Adipocyte (in vitro differentiated cells): ENCODE results near the gene TMEM63B.

Experiments
- DNase-seq: peaks from one replicate; pipeline ENCODE4 v3.0.0-alpha.2; 2015; ENCODE audit warnings: low read depth
- H3K27me3 ChIP-seq: replicated peaks from 2 replicates; pipeline ENCODE4 v1.7.0; 2013; ENCODE audit warnings: mild to moderate bottlenecking, low read length, moderate library complexity; ENCODE audit not compliant: control insufficient read depth, insufficient read depth
- H3K36me3 ChIP-seq: 2 replicates; pipeline ENCODE4 v1.7.0; 2013; ENCODE audit warnings: low read length, mild to moderate bottlenecking, moderate library complexity; ENCODE audit not compliant: control insufficient read depth, insufficient read depth, severe bottlenecking
- H3K4me1 ChIP-seq: 2 replicates; pipeline ENCODE4 v1.7.0; 2013; ENCODE audit warnings: mild to moderate bottlenecking, low read length, moderate library complexity; ENCODE audit not compliant: control insufficient read depth, insufficient read depth
- H3K4me3 ChIP-seq: 2 replicates; pipeline ENCODE4 v1.7.0; 2013; ENCODE audit warnings: mild to moderate bottlenecking, low read length, moderate library complexity
- H3K9ac ChIP-seq: 2 replicates; pipeline ENCODE4 v1.7.0; 2013; ENCODE audit warnings: mild to moderate bottlenecking, low read length, moderate library complexity
- H3K9me3 ChIP-seq: 2 replicates; pipeline ENCODE4 v1.7.0; 2013; ENCODE audit warnings: mild to moderate bottlenecking, low read length, moderate library complexity; ENCODE audit not compliant: control insufficient read depth

TMEM63B gene

DNA sequence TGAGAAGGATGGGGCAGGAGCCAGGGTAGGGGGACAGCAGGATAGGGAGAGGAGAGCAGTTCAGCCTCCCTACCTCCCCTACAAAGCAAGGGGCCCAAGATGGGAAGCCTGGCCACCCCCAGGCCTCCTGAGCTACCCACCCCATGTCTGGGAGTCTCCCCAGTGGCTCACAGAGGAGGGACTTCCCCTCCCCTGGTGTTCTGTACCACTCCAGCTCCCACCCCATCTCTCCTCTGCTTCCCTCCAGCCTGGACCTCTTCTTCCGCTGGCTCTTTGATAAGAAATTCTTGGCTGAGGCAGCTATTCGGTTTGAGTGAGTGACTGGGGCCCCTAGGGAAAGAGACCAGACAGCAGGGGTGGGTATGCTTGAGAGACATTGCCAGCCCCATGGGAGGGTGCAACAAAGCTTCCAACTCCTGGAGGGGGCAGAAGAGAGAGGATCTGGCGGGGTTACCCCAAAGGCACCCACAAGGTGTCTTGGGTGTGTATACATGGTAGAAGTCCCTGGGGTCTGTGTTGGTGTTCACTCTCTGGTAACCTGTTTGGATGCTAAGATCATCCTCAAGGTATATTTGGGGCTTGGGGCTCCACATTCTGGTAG, 23.1 kb downstream of the TMEM63B start:
- H3K36me3 ChIP-seq = peaks cover 44% of the 10 kb centered on the region
- no peaks in the 10 kb centered on the region for H3K27me3 ChIP-seq
- no peaks in the 10 kb centered on the region for H3K4me1 ChIP-seq
- H3K9ac ChIP-seq = no peak overlapping the region
- no peak for DNase-seq
- no peak overlapping the region for H3K4me3 ChIP-seq
- H3K9me3 ChIP-seq = no peaks in the 10 kb centered on the region

DNA sequence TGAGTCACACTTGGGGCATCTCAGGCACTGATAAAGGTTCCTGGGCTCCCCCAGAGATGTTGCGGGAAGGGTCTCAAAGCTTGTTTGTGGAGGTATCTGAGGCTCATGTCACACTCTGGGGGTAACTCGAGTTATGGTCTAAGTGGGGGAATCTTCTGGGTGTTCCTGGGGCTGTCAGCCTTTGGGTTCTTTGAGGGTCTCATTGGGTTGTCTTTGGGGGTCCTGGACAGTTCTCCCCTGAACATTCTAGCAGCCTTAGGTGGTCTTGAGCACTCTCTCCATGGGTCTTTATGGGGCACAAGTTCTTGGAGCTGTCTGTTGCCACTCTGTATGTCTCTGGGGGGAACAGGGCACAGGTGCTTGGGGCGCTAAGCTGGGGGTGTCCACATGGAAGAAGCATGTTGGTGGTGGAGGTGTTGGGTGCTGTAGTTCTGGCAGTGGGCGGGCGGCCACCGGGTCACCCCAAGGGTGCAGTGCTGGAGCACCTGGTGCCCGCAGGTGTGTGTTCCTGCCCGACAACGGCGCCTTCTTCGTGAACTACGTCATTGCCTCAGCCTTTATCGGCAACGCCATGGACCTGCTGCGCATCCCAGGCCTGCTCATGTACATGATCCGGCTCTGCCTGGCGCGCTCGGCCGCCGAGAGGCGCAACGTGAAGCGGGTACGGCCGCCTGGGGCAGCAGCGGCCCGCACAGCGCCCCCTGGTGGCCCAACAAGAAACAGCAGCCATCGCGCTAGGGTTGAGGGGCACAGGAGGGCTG, 24.2 kb downstream of the TMEM63B start:
- no peaks in the 10 kb centered on the region for H3K9me3 ChIP-seq
- no peak overlapping the region for H3K4me3 ChIP-seq

DNA sequence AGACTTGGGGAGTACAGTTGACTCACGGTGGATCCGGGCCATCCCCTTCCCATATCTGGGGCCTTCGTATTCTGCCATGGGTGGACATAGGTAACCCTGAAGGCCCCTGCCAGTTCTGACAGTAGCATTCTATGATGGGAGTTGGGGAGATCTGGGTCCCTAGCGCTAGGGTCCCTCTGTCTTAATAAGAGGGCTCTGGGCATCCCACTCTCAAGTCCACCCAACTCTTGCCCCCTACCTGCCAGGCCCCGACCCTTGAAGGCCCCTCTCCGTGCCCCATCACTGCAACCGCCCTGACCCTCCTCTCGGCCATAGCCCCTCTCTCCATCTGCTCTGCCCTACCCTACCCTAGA, 24.7 kb downstream of the TMEM63B start:
- DNase-seq = no peak
- H3K27me3 ChIP-seq = no peaks in the 10 kb centered on the region
- H3K4me3 ChIP-seq = no peak overlapping the region
- peaks cover 34% of the 10 kb centered on the region for H3K36me3 ChIP-seq
- no peaks in the 10 kb centered on the region for H3K9me3 ChIP-seq
- H3K9ac ChIP-seq = no peak overlapping the region
- peaks cover 3% of the 10 kb centered on the region for H3K4me1 ChIP-seq

More for the DNA sequence above, 24.2 kb downstream of the TMEM63B start:
- Histone ChIP-seq H3K4me1 (peaks cover 2% of the 10 kb centered on the region), H3K9ac (no peak overlapping the region), H3K27me3 (no peaks in the 10 kb centered on the region), H3K36me3 (peaks cover 39% of the 10 kb centered on the region)
- DNase-seq = peak; percentile 81

DNA sequence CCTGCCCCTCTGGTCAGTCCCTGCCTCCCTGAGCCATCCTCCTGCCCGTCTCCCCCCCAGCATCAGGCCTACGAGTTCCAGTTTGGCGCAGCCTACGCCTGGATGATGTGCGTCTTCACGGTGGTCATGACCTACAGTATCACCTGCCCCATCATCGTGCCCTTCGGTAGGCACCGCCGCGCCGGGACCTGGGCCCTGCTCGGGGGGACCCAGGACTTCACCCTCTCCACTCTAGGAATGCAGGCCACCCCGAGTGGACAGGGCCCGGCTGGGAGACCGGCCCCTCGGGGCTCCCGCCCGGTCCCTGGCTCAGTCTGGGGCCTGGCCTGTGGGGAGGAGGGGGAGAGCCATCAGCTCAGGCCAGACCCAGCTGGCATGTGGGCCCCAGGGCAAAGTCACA, 25.2 kb downstream of the TMEM63B start:
- Histone ChIP-seq H3K9ac (no peak overlapping the region), H3K4me1 (peaks cover 3% of the 10 kb centered on the region), H3K36me3 (peaks cover 30% of the 10 kb centered on the region), H3K9me3 (no peaks in the 10 kb centered on the region), H3K27me3 (no peaks in the 10 kb centered on the region), H3K4me3 (no peak overlapping the region)
- DNase-seq = no peak

DNA sequence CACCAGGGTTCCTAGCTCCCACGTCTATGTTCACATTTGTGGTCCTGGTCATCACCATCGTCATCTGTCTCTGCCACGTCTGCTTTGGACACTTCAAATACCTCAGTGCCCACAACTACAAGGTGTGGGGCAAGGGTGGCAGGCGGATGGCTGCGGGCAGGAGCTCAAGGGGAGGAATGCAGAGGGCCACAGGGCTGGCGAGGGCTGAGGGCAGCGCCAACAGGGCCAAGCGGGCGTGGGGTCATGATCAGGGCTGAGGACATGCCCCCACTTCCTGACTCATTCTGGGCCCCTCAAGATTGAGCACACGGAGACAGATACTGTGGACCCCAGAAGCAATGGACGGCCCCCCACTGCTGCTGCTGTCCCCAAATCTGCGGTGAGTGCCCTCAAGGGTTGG, 26.7 kb downstream of the TMEM63B start:
- H3K9me3 ChIP-seq = no peaks in the 10 kb centered on the region
- H3K4me3 ChIP-seq = no peak overlapping the region
- DNase-seq = no peak
- no peaks in the 10 kb centered on the region for H3K27me3 ChIP-seq
- H3K36me3 ChIP-seq = peaks cover 15% of the 10 kb centered on the region
- peaks cover 3% of the 10 kb centered on the region for H3K4me1 ChIP-seq
- H3K9ac ChIP-seq = no peak overlapping the region

DNA sequence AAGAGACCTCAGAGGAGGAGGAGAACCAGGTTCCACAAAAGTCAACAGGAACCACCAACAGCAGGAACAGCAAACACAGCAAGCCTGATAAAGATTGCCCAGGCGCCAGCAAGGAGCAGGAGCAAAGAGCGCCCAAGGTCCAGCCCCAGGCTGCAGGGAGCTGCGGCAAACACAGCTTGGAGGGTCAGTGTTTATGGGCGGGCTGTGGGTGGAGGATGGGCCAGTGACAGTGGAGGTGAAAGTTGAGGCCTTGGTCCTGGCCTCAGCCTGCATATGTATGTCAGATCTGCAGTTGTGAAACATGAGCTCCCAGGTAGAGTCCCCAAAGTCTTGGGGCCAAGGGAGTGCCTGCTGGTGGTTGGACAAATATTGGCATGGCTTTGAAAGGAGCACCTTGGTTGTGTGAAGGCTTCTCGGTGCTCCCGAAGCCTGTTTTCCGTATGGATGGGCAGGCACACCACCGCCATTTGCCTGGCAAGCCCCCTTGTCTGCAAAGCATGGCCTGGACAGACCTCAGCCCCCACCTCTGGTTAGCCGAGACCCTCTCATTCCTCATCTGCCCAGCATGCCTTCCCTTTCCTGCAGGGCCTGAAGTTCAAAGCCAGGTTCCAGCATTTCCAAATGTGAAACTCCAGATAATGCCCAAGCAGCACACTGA, 29.3 kb downstream of the TMEM63B start:
- Histone ChIP-seq H3K4me1 (peaks cover 5% of the 10 kb centered on the region), H3K4me3 (no peak overlapping the region), H3K27me3 (no peaks in the 10 kb centered on the region), H3K36me3 (peaks cover 4% of the 10 kb centered on the region), H3K9ac (no peak overlapping the region), H3K9me3 (no peaks in the 10 kb centered on the region)
- no peak for DNase-seq

DNA sequence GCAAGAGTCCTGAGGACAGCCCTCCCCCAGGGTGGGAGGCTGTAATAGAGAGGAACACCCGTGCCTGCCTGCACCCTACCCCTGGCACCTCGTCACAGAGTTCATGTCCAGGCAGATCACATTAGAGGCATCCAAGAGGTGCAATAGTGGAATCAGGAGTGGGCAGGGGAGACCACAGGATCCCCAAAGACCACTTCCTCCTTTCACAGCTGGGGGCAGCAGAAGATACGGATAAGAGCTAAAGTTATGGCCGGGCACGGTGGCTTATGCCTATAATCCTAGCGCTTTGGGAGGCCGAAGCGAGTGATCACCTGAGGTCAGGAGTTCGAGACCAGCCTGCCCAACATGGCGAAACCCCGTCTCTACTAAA, 29.8 kb downstream of the TMEM63B start:
- no peak overlapping the region for H3K9ac ChIP-seq
- DNase-seq = no peak
- H3K27me3 ChIP-seq = no peaks in the 10 kb centered on the region
- H3K4me3 ChIP-seq = no peak overlapping the region
- peaks cover 4% of the 10 kb centered on the region for H3K36me3 ChIP-seq
- H3K4me1 ChIP-seq = peaks cover 11% of the 10 kb centered on the region
- no peaks in the 10 kb centered on the region for H3K9me3 ChIP-seq

DNA sequence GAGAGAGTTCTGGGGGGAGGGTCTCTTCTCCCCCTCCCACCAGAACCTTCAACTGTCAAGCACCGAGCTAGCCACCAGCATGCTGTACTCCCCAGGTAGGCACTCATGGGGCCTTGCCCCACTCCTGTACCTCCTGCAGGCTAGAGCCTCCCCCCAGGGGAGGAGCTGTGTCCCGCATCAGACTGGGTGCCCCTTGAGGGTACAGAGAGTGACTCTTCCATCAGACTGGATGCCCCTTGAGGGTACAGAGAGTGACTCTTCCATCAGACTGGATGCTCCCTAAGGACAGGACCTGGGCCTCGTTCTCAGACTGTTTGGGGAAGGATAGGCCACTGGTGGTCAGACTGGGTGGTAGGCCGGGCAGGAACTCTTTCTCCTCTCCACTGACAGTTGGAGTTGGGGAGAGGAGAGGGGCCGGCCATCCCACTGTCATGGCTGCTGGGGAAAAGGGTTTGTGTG, 31.4 kb downstream of the TMEM63B start, which contains the start of gene CAPN11:
TSS of gene CAPN11 (plus strand) at position 51 of the 459 bp plus-strand sequence. CDS start at position 80, 29 bp downstream.
- no peaks in the 10 kb centered on the region for H3K36me3 ChIP-seq
- H3K4me3 ChIP-seq = no peak within 1 kb of the TSS
- peaks cover 12% of the 10 kb centered on the region for H3K4me1 ChIP-seq
- H3K9me3 ChIP-seq = no peaks in the 10 kb centered on the region
- no peak within 1 kb of the TSS for H3K9ac ChIP-seq
- H3K27me3 ChIP-seq = peaks cover 7% of the 10 kb centered on the region
- DNase-seq = no peak

DNA sequence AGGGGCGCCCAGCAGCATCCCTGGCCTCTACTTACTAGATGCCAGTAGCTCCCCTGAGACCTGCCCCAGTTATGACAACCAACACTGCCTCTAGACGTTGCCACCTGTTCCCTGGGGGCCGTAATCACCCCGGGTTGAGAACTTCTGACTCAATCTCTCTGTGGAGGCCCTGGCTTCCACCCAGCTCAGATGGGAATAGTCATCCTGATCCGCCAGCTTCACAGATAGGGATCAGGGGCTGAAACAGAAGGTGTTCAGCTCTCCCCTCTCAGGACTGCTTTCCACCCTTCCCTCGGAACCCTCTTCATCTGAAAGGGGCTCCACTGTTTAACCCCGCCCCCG, 34.6 kb downstream of the TMEM63B start:
- peak; percentile 20 for DNase-seq
- no peak overlapping the region for H3K4me3 ChIP-seq
- H3K9ac ChIP-seq = no peak overlapping the region
- H3K36me3 ChIP-seq = no peaks in the 10 kb centered on the region
- peaks cover 23% of the 10 kb centered on the region for H3K27me3 ChIP-seq
- peaks cover 9% of the 10 kb centered on the region for H3K4me1 ChIP-seq
- H3K9me3 ChIP-seq = no peaks in the 10 kb centered on the region

DNA sequence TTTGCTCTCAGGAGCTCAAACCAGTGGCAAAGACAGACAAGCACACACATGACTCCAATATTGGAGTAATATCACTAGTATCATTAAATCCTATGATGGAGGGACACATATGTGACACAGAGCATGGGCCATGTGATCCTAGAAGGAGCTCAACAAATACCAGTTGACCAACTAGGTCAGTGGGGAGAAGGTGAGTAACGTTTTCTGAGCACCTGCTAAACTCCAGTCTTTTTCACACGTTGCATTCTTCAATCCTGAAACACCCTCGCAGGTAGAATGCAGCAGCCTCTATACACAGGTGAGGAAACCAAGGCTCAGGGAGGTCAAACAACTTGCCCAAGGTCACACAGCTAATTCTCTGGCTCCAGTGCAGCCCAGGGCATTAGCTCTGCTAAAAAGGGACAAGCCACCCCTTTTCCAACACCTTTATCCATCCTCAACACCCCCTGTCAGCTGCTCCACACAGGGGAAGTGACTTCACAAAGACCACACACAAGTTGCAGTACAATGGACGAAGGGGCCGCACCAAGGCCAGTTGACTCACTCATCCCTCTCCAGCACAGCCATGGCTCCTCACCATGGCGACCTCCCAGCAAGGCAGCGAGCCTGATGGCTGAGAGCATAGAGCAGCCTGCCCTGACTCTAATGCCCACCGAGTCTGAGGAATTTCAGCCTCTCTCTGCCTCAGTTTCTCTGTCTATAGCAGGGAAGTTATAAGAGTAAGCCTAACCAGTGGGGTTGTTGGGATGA, 35.7 kb downstream of the TMEM63B start:
- no peaks in the 10 kb centered on the region for H3K9me3 ChIP-seq
- H3K36me3 ChIP-seq = no peaks in the 10 kb centered on the region
- no peak overlapping the region for H3K4me3 ChIP-seq
- peaks cover 9% of the 10 kb centered on the region for H3K4me1 ChIP-seq
- H3K9ac ChIP-seq = no peak overlapping the region
- DNase-seq = no peak
- peaks cover 23% of the 10 kb centered on the region for H3K27me3 ChIP-seq

DNA sequence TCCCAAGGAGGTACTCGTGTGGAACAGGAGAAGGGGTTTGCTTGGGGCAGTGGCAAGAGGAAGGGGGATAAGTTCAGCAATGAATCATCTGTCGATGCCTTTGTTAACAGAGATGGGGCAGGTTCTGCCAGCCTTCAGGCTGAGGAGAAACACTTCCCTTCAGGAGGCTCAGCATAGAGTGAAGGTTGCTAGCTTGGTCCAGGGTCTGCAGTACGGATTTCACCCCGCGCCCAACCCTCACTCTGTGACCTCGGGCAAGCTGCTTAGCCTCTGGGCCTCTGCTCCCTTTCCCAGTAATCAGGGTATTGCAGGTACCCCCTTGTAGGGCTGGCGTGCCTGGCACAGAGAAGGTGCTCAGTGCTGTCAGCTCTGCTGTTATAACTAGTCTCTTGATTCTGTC, 38.8 kb downstream of the TMEM63B start:
- H3K4me3 ChIP-seq = no peak overlapping the region
- H3K9me3 ChIP-seq = no peaks in the 10 kb centered on the region
- H3K4me1 ChIP-seq = peaks cover 9% of the 10 kb centered on the region
- no peaks in the 10 kb centered on the region for H3K36me3 ChIP-seq
- no peak overlapping the region for H3K9ac ChIP-seq
- no peak for DNase-seq
- H3K27me3 ChIP-seq = peaks cover 29% of the 10 kb centered on the region
